ENCODE measurements around the gene ERI3. TPM values are rescaled to one million over a fixed set of nuclear protein-coding genes. Genes with fewer than 3 reads are reported as not detected.
A peak's percentile ranks its signal among the peaks of the same experiment; 100 is the strongest.

ERI3 gene
- total and polyA plus RNA-seq, 7 donors, result 50.4 to 96.8 (median 59.5) TPM

- Histone ChIP-seq H3K4me3 (no peak overlapping the region), H3K27me3 (ENCODE audit: insufficient read depth in 3 of 3, low read length in 2 of 3) (no peaks in the 10 kb centered on the region), H3K9me3 (no peaks in the 10 kb centered on the region), H3K27ac (no peak overlapping the region), H3K4me1 (peaks cover 5% of the 10 kb centered on the region), H3K36me3 (ENCODE audit: insufficient read depth in 1 of 2, low read depth in 1 of 2) (peaks cover 4 to 91% of the 10 kb centered on the region in 2 donors)
- no peak for ATAC-seq
- no peak for DNase-seq
- no peak for TF ChIP-seq CTCF (IDR thresholded peaks at IDR 0.05)
- intact Hi-C loops (cut with DNase I), result no loop called here
- 85 to 86% (median 86%) methylated on average over 10 of the region's 10 CpGs for WGBS, 3 donors
Observed at GRCh38 chr1:44312399-44313196, 42.5 kb downstream of the ERI3 start.

- Histone ChIP-seq H3K9me3 (no peaks in the 10 kb centered on the region), H3K4me1 (peaks cover 5% of the 10 kb centered on the region), H3K27me3 (ENCODE audit: insufficient read depth in 3 of 3, low read length in 2 of 3) (no peaks in the 10 kb centered on the region), H3K4me3 (no peak overlapping the region), H3K36me3 (ENCODE audit: insufficient read depth in 1 of 2, low read depth in 1 of 2) (peaks cover 12 to 89% of the 10 kb centered on the region in 2 donors), H3K27ac (no peak overlapping the region)
- ATAC-seq, result no peak
- 96 to 98% (median 97%) methylated on average over 3 of the region's 3 CpGs for WGBS, 3 donors
- intact Hi-C loops (cut with DNase I), result no loop called here
- no peak for DNase-seq
- TF ChIP-seq CTCF (IDR thresholded peaks at IDR 0.05), result no peak
Observed at GRCh38 chr1:44310006-44310405, 45.1 kb downstream of the ERI3 start.

GRCh38 chr1:44305962-44306422, 49.1 kb downstream of the ERI3 start:
- TF ChIP-seq CTCF (IDR thresholded peaks at IDR 0.05), result no peak
- H3K9me3 ChIP-seq, result no peaks in the 10 kb centered on the region
- no peak overlapping the region for H3K4me3 ChIP-seq
- intact Hi-C loops (cut with DNase I), result no loop called here
- no peaks in the 10 kb centered on the region for H3K27me3 ChIP-seq (ENCODE audit: insufficient read depth in 3 of 3, low read length in 2 of 3)
- DNase-seq (no peak), ATAC-seq (peak in 1 of 4 donors; percentile 29)
- peaks cover 16% of the 10 kb centered on the region for H3K4me1 ChIP-seq
- H3K36me3 ChIP-seq (ENCODE audit: insufficient read depth in 1 of 2, low read depth in 1 of 2), result peaks cover 10 to 80% of the 10 kb centered on the region in 2 donors
- no peak overlapping the region for H3K27ac ChIP-seq
- 63 to 75% (median 67%) methylated on average over 12 of the region's 12 CpGs for WGBS, 3 donors

- WGBS, 3 donors, result 50 to 84% (median 68%) methylated on average over 1 of the region's 1 CpG
- Histone ChIP-seq H3K9me3 (no peaks in the 10 kb centered on the region), H3K27me3 (ENCODE audit: insufficient read depth in 3 of 3, low read length in 2 of 3) (no peaks in the 10 kb centered on the region), H3K4me3 (no peak overlapping the region), H3K36me3 (ENCODE audit: insufficient read depth in 1 of 2, low read depth in 1 of 2) (peaks cover 10 to 62% of the 10 kb centered on the region in 2 donors), H3K27ac (no peak overlapping the region), H3K4me1 (peaks cover 23% of the 10 kb centered on the region)
- DNase-seq (no peak), ATAC-seq (no peak)
- intact Hi-C loops (cut with DNase I), result no loop called here
- TF ChIP-seq CTCF (IDR thresholded peaks at IDR 0.05), result no peak
Observed at GRCh38 chr1:44303532-44303931, 51.5 kb downstream of the ERI3 start.

Data from psoas muscle (tissue), 8 donors.